Activated naive CD4-positive, alpha-beta T cell (primary cell): ENCODE results near the gene AKT1.
A peak's percentile ranks its signal among the peaks of the same experiment; 100 is the strongest.
"Not testable (repeated sequence)": the region's sequence is repeated elsewhere in the genome, so short reads cannot be mapped to it uniquely, and the experiment has no call there.

ENCODE experiments used
- DNase-seq, 4 experiments: peaks; one replicate each; lab custom pipeline; 2025; lab: John Stamatoyannopoulos, UW

AKT1 gene

DNA sequence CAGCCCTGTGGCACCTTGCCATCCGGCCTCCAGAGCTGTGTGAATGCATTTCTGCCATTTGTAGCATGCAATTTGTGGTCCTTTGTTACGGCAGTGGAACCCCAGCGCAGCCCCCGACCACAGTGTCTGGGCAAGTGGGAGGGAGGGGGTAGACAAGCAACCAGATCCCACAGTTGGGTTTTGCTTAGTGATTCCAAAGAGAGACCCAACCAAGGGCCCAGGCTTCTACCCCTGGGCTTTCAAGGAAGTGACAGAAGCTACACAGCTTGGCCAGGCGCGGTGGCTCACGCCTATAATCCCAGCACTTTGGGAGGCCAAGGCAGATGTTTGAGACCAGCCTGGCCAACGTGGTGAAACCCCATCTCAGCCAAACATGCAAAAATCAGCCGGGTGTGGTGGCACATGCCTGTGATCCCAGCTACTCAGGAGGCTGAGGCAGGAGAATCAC lies 23.2 kb upstream of the AKT1 start:
- DNase-seq = no peak

DNA sequence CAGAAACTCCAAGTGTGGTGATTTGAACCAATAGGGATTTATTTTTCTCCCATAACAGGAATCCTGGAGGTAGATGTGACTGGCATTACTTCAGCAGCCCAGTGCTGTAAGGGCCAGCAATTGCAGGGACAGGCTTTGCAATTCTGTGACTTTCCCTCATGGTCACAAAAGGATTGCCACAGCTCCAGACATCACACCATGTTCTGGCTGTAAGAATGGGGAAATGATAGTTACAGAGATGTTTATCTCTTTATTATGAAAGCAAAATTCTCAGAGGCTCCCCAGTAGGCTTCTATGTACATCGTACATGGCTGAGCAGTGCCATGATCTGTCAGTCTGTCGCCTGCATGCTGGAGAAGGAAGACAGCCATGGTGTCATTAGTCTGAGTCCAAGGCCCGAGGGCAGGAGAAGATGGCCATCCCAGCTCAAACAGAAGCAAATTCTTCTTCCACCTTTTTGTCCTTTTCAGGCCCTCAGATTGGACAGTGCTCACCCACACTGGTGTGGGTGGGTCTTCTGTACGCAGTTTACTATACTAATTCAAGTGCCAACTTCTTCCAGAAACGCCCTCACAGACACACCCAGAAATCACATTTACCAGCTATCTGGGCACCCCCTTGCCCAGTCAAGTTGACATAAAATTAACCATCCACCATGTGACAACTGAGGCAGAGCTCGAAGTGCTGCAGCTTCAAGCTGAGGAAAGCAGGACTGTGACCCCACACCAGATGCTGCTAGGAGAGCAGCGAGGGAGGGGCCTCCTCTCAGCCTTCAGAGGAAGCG lies 22.6 kb upstream of the AKT1 start:
- DNase-seq = no peak

DNA sequence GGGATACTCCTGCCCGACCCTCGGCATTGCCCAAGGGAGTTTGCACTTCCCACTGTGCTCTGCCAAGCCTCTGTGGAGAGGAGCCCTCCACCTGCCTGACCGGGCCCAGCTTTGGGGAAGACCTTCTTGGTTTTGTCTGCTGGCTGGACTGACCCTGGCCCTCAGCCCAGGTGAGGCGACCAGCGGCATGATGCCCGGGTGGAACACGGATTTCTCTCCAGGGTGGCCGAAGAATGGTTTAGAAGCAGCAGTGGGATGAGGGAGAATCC lies 21.0 kb upstream of the AKT1 start:
- no peak for DNase-seq

DNA sequence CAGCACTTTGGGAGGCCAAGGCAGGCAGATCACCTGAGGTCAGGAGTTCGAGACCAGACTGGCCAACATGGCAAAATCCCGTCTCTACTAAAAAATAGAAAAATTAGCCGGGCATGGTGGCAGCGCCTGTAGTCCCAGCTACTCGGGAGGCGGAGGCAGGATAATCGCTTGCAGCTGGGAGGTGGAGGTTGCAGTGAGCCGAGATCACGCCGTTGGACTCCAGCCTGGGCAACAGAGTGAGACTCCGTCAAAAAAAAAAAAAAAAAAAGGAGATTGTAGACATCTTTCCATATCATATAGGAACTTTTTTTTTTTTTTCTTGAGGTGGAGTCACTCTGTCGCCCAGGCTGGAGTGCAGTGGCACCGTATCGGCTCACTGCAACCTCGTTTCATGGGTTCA lies 19.2 kb upstream of the AKT1 start:
- not testable (repeated sequence) for DNase-seq

DNA sequence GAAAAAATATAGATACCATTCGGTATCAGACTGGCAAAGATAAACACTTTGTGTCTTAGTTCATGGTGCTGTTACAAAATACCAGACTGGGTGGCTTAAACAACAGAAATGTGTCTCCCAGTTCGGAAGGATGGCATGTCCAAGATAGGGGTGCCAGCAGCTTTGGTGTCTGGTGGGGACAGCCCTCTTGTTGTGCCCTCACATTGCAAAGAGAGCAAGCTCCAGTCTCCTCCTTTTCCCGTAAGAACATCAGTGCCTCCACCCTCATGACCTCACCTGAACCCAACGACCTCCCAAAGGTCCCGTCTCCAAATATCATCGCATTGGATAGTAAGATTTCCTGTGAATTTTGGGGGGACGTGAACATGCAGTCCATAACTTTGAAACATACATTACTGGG lies 17.7 kb upstream of the AKT1 start:
- no peak for DNase-seq

DNA sequence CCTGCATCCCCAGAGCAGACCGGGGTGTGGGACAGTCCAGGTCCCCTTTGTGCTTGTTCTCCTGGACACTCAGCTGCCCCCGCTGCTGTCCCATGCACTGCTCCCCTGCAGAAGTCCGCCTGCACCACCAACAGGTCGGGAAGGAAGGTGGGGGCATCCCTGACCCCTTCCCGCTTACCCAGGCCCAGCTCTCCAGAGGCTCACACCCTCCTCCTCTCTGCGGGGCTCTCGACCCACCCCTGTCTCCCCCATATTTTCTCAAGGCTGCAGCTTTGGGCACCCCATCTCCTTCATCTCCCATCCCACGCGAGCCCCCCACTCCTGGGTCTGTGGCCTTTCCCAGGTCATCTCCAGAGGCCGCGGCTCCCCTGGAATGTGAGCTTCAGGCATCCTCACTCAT lies 14.8 kb upstream of the AKT1 start:
- no peak for DNase-seq

DNA sequence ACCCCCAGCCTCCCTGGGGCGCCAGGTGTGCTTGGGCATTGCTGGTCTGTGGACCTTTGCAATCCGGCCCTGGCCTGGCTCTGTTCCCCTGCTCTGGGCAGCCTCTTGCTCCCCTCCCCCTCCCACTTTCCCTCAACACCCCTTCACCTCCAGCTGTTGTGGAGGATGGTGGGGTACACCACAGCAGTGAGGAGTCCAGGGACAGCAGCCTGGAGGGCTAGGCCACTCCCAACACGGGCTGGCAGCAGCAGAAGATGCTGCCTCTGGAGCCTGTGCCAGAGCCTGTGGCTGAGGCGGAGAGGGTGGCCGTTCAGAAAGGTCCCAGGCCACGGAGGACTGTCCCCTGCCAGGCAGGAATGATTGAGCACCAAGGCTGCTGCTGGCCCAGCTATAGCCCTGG lies 12.9 kb upstream of the AKT1 start:
- no peak for DNase-seq

DNA sequence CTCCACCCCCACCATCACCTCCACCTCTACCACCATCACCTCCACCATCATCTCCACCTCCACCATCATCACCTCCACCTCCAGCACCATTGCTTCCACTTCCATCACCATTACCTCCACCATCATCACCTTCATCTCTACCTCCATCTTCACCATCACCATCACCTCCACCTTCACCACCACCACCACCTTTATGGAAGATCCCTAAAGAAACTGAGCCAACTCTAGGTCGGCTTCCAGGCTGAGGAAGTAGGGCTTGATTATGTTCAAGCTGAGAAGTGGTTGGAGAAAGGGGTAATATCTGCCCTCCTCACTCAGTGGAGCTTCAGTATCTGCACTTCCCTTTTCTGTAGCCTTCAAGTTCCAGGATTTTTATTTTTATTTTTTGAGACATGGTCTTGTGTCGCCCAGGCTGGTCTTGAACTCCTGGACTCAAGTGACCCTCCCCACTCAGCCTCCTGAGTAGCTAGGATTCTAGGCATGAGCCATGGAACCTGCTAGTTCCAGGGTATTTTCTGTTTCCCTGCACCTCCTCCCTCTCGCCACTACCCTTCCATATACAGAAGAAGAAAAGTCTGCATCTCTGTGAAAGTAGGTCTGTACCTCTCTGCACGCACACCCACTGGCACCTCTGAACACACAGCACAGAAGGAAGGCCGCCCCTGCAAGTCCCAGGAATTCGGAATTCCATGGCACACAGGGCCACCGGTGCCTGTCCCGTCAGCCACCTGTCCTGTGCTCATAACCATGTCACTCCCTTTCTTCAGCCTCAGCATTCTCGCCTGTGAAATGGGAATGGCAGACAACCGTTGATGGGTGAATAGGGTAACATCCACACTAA lies 11.3 kb upstream of the AKT1 start:
- DNase-seq = no peak

DNA sequence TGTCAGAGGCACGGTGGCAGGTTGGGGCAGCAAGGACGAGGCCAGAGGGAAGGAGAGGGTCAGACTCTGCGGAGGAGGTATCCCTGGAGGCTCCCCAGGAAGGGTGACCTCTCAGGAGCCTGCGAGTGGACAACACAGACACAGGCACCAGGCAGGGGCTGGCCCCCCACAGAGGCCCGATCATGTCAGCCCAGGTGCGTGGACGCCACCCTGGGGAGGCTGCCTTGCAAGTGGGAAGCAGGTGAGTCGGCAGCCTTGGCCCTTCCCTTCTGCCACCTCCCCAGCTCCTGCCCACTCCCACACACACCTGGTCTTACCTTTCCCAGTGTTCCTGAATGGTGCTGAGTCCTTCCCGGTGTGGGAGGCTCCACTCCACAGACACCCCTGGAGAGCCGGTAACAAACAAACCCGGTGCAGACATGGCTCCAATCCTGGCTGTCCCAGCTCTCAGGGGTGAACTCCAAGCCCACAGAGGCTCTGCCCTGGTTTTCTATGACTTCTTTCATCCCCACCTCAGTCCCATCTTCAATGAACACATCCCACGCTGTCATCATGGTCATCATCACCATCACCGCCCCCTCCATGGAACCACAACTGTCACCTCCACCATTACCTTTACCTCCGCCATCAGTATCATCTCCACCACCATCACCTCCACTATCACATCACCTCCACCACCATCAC lies 10.5 kb upstream of the AKT1 start:
- no peak for DNase-seq

DNA sequence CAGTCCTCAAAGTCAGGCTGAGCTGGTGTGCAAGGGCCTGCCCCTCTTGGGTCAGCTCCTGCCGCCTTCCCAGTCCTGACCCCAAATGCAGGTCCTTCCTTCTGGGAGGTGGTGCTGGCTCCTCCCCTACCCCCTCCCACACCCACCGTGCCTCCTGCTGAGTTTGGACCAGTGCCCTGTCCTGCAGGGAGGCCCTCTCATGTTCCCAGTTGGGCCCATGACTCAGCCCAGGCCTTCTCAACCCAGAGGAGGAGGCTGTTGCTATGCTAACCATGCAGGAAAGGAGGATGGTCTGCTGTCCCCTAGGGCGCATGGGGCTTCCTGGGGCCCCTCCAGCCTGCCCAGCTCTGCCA lies 9.8 kb upstream of the AKT1 start:
- DNase-seq = no peak

DNA sequence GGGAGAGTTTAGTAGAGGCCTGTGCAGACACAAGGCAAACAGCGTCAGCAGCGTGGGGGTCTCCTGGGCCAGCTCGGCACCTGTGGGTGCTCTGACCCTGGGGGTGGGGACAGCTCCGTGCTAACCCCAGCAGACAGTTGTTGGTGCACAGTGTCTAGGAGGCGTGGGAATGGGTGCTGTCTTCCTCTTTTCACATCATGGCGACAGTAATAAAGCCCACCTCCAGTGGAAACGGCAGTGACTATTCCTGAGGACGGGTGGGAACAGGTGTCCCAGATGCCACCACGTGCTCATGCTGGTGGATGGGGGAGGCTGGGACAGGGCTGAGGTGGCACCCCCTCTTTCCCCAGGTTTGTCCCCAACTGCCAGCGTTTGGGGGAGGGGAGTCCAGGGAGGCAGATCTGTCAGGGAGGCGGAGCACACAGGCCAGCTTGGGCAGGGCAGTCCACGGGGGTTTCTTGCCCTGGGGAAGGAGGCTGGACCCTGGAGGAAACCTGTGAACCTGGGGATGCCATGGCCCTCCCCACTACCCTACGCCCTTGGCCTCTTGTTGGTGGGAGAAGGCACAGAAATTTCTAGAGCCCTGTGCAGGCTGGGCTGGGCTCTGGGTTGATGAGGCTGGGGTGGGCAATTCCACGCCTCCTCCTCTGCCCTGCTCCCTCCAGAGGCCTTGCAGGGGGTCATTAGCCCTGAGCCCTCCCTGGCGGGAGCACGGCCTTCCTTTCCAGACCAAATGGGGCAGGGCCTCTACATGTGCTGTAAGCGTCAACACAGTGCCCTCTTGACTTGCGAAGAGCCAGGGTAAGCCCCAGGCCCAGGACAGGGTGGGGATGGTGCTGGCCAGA lies 9.2 kb upstream of the AKT1 start:
- DNase-seq = no peak

DNA sequence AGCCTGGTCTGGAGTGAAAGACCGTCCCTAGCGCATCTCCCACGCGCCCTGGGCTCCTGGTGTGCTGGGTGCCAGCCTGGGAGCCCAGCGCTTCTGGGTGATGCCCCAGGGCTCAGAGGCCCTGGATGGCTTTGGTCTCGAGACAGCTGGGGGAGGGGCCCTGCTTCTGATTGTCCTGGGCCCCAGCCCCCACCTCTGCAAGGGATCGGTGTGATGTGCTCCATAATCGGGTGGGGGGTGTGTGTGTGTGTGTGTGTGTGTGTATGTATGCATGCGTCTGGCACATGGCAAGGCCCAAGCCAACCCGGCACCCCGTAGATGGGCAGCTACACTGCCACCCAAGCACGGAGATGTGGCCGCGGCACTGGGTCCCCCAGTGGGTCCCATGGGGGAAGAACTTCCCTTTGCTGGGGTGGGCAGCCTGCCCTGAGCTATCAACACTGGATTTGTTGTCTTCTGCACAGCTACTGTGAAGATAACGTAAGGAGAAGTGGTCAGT lies 8.4 kb upstream of the AKT1 start:
- no peak for DNase-seq

DNA sequence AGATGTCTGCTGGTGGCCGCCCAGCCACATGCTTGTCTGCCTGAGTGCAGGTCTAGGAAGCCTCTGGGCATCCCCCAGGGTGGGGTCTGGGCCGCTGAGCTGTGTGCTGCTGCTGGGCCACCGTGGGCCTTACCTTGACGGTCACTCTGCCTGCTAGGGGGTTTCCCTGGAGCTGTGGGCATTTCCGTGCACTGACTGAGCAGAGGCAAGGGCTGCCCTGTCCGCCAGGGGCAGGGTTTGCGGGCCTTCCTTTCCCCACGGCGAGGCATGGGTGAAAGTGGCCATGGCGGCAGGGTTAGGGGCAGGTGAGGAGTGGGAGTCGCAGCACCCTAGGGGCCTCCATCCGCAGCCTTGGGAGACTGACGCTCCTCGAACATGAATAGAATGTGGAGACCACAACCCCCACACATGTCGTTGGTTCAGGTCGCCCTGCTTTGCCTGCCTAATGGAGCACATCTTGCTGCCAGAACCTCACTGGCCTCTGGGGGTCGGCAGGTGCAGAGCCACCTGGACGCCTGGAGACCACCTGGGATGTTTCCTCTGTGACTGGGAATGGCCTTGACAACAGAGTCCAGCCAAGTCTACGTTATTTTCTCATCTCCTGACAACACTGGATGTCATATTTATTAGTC lies 7.8 kb upstream of the AKT1 start:
- DNase-seq = no peak

DNA sequence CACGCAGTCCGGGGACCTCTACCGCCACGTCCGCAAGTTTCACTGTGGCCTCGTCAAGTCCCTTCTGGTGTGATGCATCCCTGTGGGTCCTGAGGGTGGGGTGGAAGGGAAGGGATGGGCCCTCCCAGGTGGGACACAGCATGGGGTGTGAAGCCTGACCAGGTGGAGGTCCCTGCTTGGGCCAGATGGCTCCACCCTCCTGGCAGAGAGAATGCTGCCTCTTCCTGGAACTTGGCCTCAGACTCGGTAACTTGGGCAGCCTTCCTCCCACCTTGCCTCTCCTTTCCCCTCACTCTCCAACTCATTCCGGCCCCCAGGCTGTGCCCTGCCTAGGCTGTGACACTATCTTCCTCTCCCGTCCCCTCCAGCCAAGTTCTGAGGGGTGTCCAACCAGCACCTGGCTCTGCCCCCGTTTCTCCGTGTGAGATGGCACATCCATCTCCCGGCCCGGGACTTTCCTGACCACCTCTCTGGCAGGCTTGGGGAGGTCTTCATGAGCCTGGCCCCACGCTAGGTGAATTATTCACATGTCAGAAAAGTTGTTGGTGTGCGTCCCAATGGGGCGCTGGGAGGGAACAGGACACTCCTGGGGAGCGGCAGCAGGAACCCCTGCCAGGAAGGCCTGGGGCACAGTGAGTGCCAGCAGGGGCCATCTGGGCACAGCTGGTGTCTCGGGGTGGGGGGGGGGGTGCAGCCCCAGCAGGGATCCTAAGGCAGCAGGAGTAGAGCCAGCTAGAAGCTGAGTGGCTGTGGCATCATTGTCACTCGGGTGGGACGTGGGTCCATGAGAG lies 7.0 kb upstream of the AKT1 start:
- DNase-seq = no peak

DNA sequence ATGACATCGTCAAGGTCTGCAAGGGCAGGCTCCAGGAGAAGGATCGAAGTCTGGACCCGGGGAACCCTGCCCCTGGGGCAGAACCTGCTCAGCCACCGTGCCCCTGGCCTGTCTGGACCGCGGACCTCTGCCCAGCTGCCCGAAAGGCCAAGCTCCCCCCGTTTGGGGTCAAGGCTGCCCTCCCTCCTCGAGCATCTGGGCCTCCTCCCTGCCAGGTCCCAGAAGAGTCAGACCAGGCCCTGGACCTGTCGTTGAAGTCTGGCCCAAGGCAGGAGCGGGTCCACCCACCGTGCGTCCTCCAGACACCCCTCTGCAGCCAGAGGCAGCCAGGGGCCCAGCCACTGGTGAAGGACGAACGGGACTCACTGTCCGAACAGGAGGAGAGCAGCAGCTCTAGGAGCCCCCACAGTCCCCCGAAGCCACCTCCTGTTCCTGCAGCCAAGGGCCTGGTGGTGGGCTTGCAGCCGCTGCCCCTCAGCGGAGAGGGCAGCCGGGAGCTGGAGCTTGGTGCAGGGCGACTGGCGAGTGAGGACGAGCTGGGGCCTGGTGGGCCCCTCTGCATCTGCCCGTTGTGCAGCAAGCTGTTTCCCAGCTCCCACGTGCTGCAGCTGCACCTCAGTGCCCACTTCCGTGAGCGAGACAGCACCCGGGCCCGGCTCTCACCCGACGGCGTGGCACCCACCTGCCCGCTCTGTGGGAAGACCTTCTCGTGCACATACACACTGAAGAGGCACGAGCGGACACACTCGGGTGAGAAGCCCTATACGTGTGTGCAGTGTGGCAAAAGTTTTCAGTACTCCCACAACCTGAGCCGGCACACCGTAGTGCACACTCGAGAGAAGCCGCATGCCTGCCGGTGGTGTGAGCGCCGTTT lies 6.2 kb upstream of the AKT1 start:
- no peak for DNase-seq

DNA sequence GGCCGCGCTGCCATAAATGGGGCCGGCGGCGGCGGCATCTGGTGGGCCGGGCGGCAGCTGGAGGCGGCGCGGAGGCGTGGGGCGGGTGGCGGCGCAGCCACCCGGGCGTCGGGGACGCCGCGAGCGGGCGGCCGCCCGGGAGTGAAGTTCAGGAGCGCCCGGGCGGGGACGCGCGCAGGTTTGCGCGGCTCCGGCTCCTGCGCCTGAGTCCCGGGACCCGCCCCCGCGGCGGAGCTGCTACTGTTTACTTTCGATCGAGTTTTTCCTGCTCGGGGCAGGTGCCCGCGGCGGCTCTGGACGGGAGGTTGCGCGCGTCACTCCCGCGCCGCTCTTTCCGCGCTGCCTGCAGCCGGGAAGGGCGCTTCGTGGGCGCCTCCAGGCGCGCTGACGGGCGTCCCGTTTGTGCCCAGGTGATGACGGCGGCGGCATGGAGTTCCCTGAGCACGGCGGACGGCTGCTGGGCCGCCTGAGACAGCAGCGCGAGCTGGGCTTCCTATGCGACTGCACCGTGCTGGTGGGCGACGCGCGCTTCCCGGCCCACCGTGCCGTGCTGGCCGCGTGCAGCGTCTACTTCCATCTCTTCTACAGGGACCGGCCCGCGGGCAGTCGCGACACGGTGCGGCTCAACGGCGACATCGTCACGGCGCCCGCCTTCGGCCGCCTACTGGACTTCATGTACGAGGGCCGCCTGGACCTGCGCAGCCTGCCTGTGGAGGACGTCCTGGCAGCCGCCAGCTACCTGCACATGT lies 5.4 kb upstream of the AKT1 start, which contains the start of gene ZBTB42:
Gene ZBTB42 (plus strand): TSS at position 331 of the 749 bp plus-strand sequence. CDS start 97 bp downstream, at position 428.
- DNase-seq = peak in 2 of 4 experiments; percentile 51 to 71

DNA sequence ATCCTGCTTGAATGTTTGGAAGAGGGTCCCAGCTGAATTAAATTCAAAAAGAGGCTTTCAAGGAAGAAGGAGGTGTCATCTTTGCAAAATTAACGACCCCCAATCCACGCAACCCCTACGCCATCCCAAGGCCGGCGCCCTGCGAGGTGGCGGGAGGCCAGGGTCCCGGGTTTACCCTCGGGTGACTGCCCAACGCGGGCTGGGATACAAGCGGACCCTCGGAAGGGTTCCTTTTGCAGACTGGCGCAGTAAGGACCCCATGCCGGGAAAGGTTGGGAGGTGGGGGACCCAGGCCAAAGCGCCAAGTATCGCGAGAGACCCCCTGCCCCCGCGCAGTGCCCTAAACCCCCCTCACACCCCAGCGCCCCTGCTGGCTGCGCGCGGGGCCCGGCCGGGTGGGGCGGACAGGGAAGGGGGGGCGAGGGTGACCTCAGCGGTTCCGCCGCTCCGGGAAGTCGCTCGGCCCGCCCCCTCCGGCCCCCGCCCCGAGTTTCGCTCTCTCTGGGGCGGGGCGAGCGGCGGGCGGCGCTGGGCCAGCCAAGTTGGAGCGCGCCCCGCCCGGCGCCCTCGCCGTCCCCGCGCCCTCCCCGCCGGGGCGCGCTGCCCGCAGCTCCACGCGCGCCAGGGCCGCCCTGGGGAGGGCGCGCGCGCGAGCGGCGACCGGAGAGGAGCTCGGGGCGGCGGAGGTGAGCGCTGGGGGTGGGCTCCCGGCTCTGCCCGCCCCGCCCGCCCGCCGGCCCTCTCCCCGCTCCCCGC lies 4.6 kb upstream of the AKT1 start:
- peak in 3 of 4 experiments; percentile 37 to 84 (median 59) for DNase-seq
